GM18526 (cell line): Measurements from ENCODE around the gene ERFL.

Source experiments
- POLR2A ChIP-seq: IDR thresholded peaks from 3 replicates; pipeline ENCODE4 v1.6.1; 2011; ENCODE audit not compliant: insufficient read length; ENCODE audit errors: extremely low read depth

The ERFL gene

DNA sequence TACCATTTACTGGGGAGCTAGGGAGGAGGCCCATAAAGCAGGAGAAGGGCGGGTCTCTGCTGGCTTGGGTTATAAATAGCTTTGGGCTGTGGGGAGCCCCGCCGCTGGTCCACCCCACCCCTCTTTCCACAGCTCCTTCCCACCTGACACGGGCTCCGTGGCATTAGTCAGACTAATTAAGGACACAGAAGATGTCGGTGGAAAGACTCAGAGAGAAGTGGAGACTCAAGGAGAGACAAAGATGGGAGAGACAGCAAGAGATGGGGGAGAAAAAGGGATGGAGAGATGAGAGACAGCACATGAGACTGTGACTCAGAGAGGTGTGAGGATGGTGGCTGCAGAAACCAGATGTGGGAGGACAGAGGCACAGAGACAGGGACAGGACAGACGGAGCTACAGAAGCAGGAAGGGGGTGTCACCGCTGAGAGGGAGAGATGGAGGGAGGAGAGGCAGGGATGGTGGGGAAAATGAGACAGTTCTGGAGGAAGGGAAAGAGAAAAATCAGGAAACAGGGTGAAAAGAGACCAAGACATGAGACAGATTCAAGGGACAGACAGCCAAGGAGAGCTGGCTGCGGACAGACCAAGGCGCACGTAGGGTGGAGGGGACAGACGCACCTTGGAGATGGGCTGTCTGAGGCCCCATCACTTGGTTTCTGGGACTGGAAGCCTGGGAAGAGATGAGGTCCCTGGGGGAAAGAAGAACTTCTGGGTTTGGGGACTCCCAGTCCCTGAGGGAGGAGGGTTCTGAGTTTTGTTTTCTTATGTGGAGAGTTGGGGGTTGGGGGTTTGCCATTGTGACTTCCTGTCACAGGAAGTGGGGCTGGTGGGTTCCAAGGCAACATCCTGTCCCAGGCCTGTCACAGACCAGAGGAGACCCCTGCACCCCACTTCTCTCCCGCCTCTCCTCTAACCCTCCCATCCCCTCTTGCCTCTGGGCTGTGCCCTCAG lies 41.2 kb downstream of the ERFL start:
- TF ChIP-seq POLR2A = peak; percentile 17

DNA sequence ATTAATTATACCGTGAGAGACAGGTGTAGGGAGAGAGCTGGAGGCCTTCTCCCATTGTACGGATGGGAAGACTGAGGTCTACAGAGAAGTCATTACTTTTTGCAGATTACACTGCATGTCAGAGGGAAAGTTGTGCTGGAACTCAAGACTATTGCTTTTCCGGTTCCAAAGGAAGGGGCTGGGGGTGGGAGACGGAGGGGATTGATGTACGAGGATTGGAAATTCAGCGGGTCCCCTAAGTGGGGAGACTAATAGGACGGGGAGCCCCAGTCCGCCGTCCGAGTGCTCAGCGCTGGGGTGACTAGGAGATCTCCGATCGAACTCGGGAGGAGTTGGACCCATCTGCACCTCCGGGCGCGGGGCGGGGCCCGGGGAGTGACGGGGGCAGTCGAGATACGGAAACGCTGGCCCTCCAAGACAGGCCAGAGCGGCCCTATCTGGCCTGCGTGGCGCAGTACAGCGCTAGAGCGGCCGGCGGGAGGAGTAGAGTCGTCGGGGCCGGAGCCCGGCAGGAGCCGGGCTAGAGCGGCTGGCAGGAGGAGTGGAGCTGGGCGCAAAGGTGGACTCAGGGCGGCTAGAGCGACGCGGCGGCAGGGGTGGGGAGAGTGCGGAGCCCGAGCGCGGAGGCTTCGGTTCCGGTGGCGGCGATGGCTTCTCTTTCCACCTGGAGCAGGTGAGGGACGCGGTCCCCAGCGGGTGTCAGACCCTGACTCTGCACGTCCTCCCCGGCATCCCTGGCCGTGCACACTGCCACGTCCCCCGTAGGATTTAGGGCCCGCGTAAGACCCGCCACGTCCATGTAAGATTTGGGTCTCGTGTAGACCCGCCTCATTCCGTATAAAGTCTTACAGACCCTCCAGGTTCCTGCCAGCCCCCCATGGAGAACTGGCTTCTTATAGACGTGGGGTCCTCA lies 44.2 kb downstream of the ERFL start:
- peak; percentile 94 for TF ChIP-seq POLR2A

DNA sequence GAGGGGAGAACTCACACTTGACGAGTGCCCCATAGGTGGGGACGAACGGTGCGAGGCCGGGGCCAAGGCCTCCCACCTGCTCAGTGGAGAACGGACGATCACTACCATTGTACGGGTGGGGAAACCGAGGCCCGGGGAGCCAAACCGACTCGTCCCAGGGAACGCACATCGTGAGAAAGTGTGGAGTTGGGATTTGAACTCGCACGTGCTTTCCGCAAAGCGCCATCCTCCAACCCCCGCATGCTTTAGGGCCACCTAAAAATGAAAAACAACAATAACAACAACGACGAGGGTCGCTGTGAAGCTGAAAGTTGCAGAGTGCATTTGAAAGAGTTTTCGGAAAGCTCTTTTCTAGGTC lies 44.8 kb downstream of the ERFL start:
- no peak for TF ChIP-seq POLR2A

DNA sequence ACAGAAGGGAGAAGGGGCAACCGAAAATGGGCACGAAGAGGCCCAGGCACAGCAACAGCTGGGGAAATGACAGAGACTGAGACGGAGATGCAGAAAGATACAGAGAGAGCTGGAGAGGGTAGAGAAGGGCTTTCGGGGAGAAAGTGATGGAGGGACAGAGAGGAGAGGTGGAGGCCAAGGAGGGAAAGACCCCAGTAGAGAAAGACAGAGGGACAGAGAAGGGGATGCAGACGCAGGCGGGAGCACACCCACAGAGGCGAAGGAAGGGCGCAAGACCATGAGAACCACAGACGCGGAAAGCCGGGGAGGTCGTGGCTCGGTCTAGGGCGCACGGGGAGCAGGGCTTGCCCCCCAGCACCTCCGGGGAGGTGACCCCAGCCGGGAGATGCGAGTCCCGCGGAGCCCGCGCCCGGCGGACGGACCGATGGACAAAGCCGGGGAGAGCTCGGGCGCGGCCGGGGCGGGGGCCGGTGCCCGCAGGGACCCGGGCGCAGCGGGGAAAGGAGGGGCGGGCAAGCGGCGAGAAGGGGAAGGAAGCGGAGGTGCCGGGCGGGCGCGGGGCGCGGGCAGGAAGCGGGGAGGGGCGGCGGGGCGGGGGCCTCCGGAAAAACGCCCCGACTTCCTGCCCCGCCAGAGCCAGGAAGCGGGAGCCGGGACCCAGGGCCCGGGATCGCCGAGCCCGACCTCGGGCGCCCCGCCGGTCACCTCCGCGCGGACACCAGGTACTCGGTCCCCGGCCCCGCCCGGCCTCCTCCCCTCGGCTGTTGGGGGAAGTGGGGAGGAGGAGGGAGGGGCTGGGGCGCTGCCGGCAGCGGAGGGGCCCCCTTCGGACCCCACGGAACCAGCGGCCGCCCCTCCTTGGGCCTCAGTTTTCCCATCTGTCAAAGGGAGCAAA lies 45.4 kb downstream of the ERFL start, which contains the start of gene ARHGEF1:
Gene ARHGEF1, plus strand, starts transcription at position 617 of the 895 bp plus-strand sequence. CDS start 4,899 bp downstream, outside the sequence.
- TF ChIP-seq POLR2A = peak; percentile 39

DNA sequence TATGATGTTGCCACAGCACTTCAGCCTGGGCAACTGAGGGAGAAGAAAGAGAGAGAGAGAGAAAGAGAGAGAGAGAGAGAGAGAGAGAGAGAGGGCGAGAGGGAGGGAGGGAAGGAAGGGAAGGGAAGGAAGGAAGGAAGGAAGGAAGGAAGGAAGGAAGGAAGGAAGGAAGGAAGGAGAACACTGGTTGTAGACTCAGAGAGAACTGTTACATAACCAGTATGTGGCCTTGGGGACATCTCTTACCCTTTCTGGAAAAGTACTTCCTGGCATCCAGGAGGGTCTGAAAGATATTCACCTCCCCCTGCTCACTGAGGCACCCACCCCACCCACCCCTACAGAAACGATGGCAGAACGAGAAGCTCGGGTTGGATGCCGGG lies 47.9 kb downstream of the ERFL start:
- TF ChIP-seq POLR2A = no peak

DNA sequence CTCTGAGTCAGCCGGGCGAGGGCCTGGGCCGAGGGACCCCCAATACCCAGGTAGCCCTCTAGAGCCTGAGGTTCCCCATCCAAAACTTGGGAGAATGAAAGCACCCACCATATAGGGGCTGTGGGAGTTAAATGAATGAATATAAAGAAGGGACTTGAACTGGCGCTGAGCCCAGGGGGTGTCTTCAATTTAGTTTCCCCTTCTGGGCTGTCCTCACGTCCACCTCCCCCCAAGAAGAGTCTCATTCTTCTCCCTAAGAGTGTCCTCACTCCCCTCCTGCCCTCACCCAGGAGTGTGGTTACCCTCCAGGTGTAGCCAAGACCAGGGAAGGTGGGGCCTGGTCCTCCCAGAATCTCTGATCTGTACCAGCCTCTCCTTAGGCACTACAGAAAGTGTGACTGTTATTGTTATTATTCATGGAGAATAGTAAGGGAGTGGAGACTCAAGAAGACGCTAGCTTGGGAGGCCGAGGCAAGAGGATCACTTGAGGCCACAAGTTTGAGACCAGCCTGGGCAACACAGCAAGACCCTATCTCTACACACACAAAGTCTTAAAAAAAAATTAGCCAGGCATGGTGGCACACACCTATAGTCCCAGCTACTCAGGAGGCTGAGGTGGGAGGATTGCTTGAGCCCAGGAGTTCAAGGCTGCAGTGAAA lies 48.5 kb downstream of the ERFL start:
- TF ChIP-seq POLR2A = no peak

DNA sequence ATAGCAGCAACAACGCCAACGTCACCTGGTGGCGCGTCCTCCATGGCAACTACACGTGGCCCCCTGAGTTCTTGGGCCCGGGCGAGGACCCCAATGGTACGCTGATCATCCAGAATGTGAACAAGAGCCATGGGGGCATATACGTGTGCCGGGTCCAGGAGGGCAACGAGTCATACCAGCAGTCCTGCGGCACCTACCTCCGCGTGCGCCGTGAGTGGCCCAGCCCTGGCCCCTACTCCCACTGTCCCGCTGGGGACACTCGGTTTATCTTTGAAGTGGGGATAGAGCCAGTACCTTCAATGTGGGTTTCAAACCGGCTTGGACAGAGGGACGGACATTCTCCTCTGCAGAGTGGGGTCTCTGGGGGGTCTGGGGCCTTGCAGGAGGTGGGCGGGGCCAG lies 49.2 kb downstream of the ERFL start:
- no peak for TF ChIP-seq POLR2A

DNA sequence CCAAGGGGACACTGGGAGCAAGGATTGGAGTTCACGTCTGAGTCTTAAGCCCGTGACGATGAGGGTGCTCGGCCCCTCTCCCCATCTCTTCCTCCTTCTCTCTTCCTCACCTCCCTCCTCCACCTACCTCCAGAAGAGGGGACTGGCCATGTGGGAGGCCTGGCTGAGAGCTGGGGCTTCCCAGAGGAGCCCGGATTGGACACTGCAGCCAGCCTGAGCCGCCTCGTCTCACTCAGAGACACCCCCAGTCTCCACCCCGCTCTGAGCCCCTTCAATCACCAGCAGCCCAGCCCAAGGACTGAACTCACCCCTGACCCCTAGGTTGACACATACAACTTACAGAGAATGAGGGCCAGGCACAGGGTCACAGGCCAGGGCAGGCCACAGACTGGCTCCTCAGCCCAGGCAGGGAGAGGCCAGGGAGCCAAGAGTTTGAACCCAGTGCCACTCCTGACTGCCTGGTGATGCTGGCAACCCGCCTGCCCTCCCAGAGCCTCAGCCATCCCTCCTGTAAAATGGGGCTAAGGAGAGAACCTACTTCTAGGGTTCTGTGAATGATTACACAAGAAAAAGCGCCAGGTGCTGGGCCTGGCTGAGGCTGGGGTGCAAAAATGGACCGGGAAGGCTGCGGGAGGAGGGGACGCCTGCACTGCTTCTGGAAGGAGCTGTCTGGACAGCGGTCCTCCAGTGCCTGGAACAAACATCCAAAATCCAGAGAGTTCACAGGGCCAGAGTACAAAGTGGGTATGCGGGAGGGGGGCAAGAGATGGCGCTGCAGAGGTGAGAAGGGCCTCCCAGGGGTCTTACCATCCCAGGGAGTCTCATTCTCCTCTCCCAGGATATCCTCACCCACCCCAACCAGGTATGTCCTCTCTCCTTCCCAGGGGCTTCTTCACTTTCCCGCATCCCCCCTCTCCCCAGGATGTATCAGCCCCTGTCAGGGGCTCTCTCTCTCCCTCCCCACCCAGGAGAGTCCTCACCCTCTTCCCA lies 50.0 kb downstream of the ERFL start:
- TF ChIP-seq POLR2A = peak; percentile 53

DNA sequence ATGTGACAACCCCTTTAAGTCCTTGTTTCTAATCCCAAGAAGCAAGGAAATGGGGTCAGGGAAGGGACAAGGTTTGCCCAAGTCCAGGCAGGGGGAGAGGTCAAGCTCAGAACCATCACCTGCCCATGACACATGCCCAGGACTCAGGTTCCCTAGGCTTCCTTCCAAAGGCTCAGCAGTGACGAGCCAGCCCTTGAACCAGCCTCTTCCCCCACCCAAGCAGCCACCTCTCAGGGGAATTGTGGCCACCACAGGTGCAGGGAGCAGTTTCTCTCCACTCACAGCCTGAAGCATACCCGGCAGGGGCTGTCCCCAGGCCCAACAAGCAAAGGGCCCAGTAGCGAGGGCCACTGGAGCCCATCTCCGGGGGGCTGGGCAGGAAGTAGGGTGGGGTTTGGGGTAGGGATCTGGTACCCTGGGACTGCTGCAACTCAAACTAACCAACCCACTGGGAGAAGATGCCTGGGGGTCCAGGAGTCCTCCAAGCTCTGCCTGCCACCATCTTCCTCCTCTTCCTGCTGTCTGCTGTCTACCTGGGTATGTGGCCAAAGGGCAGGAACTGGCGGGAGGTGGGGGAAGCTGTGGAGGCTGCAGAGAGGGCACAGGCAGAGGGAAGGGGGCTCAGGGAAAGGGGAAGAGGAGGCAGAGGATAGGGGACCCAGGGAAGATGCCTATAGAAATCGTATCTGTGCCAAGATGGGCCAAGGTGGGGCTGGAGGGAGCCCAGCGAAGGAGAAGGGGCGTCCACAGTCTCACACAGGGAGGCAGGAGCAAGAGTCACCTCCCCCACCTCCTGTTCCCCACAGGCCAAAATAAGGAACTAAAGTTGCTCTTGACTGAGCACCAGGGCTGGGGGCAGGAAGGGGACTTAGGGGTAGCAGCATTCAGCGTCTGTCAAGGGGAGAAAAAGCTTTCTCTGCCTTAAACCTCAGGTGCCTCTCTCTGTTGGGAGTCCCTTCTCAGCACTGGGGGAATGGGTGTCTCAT lies 51.1 kb downstream of the ERFL start, which contains the start of gene CD79A:
Gene CD79A, plus strand, starts transcription at position 433 of the 986 bp plus-strand sequence. Its CDS starts 26 bp downstream, at position 459.
- peak; percentile 73 for TF ChIP-seq POLR2A

DNA sequence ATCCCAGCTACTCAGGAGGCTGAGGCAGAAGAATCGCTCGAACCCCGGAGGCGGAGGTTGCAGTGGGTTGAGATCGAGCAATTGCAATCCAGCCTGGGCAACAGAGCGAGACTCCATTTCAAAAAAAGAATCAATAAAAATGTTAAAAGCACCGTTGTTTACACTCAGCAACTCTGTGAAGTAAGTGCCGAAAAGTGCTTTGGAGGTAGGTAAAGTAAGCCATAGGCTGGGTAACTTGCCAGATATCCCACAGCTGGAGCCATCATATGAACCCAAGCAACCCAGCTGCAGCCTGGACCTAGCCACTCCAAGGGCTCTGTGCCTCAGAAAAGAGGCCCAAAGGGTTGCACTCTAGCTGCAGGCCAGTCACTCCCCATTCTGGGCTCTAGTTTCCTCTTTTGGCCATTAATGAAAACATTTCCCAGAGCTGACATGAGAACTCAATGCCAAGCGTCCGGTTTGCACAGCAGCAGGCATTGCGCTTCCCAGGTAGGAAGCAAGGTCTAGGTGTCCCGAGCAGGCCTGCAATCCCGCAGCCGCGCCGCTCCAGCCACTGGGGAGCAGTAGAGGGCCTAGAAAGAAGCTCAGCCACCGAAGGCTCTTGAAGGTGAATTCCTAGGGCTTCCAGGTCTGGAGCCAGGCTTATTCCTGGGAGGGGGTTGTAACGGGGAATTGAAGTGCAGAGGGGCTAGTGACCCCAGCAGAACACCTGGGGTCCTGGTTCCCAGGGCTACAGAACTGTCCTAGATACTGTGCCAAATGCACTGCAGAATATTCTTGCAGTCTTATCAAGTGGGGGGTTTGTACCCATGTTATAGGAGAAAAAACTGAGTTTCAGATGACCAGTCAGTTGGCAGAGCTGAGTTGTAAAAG lies 55.2 kb downstream of the ERFL start:
- no peak for TF ChIP-seq POLR2A

DNA sequence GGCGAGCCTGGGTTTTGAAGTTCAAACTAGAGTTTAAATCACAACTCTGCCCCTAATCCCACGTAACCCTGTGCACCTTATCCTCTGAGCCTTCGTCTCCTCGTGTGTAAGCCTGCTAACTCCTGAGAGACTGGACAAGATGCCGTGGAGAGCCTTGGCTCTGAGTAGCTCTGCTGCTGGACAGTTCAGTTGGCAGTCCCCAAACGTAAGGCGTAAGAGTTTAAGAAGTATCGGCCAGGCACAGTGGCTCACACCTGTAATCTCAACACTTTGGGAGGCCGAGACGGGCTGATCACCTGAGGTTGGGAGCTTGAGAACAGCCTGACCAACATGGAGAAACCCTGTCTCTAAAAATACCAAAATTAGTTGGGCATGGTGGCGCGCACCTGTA lies 55.9 kb downstream of the ERFL start:
- no peak for TF ChIP-seq POLR2A
